K562 (cell line): ENCODE measurements around the gene SPTLC3. TPM values are rescaled to one million over a fixed set of nuclear protein-coding genes. Genes with fewer than 3 reads are reported as not detected.

Source experiments
- ATAC-seq: fragments of 200-7000 bp; cut with Tn5 transposase; 3 replicates; pipeline ENCODE4 v1.9.1; 2020; ENCODE audit warnings: moderate library complexity
- BruUV-seq: library from RNA; stranded (reverse); fragments of 400-500 nt; replicated peaks from 2 replicates; lab custom pipeline; 2021; lab: Mats Ljungman, UMichigan
- CTCF ChIA-PET: fragments of 300-600 bp; formaldehyde crosslinking; extraction: SDS; loops from one replicate; lab custom pipeline; 2021; ENCODE audit warnings: low intra/inter-chr PET ratio; lab: Yijun Ruan, JAX
- POLR2A ChIA-PET: fragments of 300-600, 350-650 bp; sonication (Branson Sonifier 250); formaldehyde crosslinking; extraction: SDS; loops from one replicate; lab custom pipeline; 2021; ENCODE audit warnings: antibody characterized with exemption, inconsistent platforms; lab: Yijun Ruan, JAX
- DNase-seq, 4 experiments: peaks; one replicate each; pipeline versions ENCODE4 v3.0.0 to v3.0.0-alpha.2; 2011 to 2018; ENCODE audit warnings: low spot score in 3 of 4, mixed read lengths in 3 of 4; ENCODE audit errors: extremely low read depth in 1 of 4
- FAIRE-seq: peaks from 2 replicates; lab custom pipeline; 2011; peaks lifted over from hg19 to GRCh38; lab: Jason Lieb, UNC
- H2AFZ ChIP-seq: 2 replicates; pipeline ENCODE4 v1.6.0; 2011; ENCODE audit warnings: low read depth, low read length, control low read depth, inconsistent platforms
- H3K27ac ChIP-seq: fragments of 200-600 bp; 3 replicates; pipeline ENCODE4 v1.8.0; 2011; ENCODE audit warnings: low read depth, mild to moderate bottlenecking, control low read depth, inconsistent platforms, low read length, moderate library complexity, mixed read lengths; ENCODE audit errors: extremely low read depth
- H3K27me3 ChIP-seq, 2 experiments: fragments of 300-600 bp in 1 of 2; 2 replicates in 1 of 2; 3 replicates in 1 of 2; pipeline versions ENCODE4 v1.6.0 to v1.8.0; 2011; ENCODE audit warnings: inconsistent platforms in 2 of 2, low read length in 2 of 2, mild to moderate bottlenecking in 1 of 2, mixed read lengths in 1 of 2, moderate library complexity in 1 of 2; ENCODE audit not compliant: control insufficient read depth in 2 of 2, insufficient read depth in 2 of 2
- H3K36me3 ChIP-seq: fragments of 300-600 bp; 3 replicates; pipeline ENCODE4 v1.8.0; 2011; ENCODE audit warnings: mild to moderate bottlenecking, low read length, inconsistent platforms; ENCODE audit not compliant: control insufficient read depth, insufficient read depth
- H3K4me1 ChIP-seq, 2 experiments: fragments of 200-600 bp in 1 of 2; replicated peaks in 1 of 2; 2 replicates in 1 of 2; 3 replicates in 1 of 2; pipeline versions ENCODE4 v1.5.1 to v1.8.0; 2011; ENCODE audit warnings: inconsistent platforms in 2 of 2, low read length in 2 of 2, mild to moderate bottlenecking in 1 of 2, mixed read lengths in 1 of 2, moderate library complexity in 1 of 2; ENCODE audit not compliant: control insufficient read depth in 2 of 2, insufficient read depth in 2 of 2
- H3K4me2 ChIP-seq: 2 replicates; pipeline ENCODE4 v1.6.1; 2011; ENCODE audit warnings: low read length, control low read depth, inconsistent platforms, mixed read lengths; ENCODE audit not compliant: insufficient read depth
- H3K4me3 ChIP-seq: fragments of 200-600 bp; sonication (generic), shearing (Covaris generic); 2 replicates; pipeline ENCODE4 v1.5.1; 2016; ENCODE audit warnings: control low read depth, inconsistent platforms
- H3K79me2 ChIP-seq: fragments of 200-600 bp; 3 replicates; pipeline ENCODE4 v1.8.0; 2011; ENCODE audit warnings: low read length, inconsistent platforms; ENCODE audit not compliant: control insufficient read depth, insufficient read depth
- H3K9ac ChIP-seq, 2 experiments: 2 replicates each; pipeline versions ENCODE4 v1.6.0 to v1.6.1; 2011; ENCODE audit warnings: low read depth in 2 of 2, low read length in 2 of 2, control low read depth in 1 of 2, inconsistent platforms in 1 of 2, mild to moderate bottlenecking in 1 of 2, mixed read lengths in 1 of 2; ENCODE audit not compliant: insufficient read depth in 1 of 2
- H3K9me1 ChIP-seq: one replicate; pipeline ENCODE4 v1.6.0; 2011; ENCODE audit warnings: inconsistent platforms, mild to moderate bottlenecking, low read length, moderate library complexity; ENCODE audit not compliant: control insufficient read depth, insufficient read depth
- H3K9me3 ChIP-seq: replicated peaks from 2 replicates; pipeline ENCODE4 v1.5.1; 2011; ENCODE audit warnings: low read depth, low read length, inconsistent platforms; ENCODE audit not compliant: control insufficient read depth, insufficient read depth
- H4K20me1 ChIP-seq: replicated peaks from 2 replicates; pipeline ENCODE4 v1.6.1; 2011; ENCODE audit warnings: low read length, inconsistent platforms, mixed read lengths; ENCODE audit not compliant: control insufficient read depth, insufficient read depth
- BRD4 ChIP-seq: fragments of 200-600 bp; sonication (generic); IDR thresholded peaks from 2 replicates; pipeline ENCODE4 v1.6.1; 2017; ENCODE audit warnings: inconsistent platforms
- CBX2 ChIP-seq: fragments of 200-600 bp; sonication (generic); IDR thresholded peaks from one replicate; pipeline ENCODE4 v1.6.1; 2012; ENCODE audit warnings: mild to moderate bottlenecking, low read length, inconsistent platforms; ENCODE audit not compliant: insufficient read depth, poor library complexity, severe bottlenecking
- CREB3 ChIP-seq: fragments of 450-650 bp; conservative IDR thresholded peaks from 2 replicates; pipeline ENCODE4 v1.6.1; 2016; ENCODE audit warnings: missing genetic modification characterization, low read depth, mild to moderate bottlenecking, missing compliant biosample characterization, moderate library complexity
- DLX4 ChIP-seq: fragments of 250-450 bp; sonication (Bioruptor Pico); IDR thresholded peaks from 2 replicates; pipeline ENCODE4 v1.6.1; 2021; ENCODE audit warnings: mild to moderate bottlenecking
- HNRNPL ChIP-seq: fragments of 200-400 bp; formaldehyde crosslinking; IDR thresholded peaks from 2 replicates; pipeline ENCODE4 v1.6.1; 2017; ENCODE audit warnings: low read depth, mild to moderate bottlenecking, low read length
- KDM5B ChIP-seq: fragments of 200-600 bp; sonication (generic); IDR thresholded peaks from 2 replicates; pipeline ENCODE4 v1.6.1; 2012; ENCODE audit warnings: low read depth, mild to moderate bottlenecking, moderate library complexity, low read length, control low read depth, inconsistent platforms; ENCODE audit not compliant: insufficient replicate concordance
- MAFF ChIP-seq: IDR thresholded peaks from 2 replicates; pipeline ENCODE4 v1.6.1; 2012; ENCODE audit warnings: low read length, improper control_type of control experiment
- MLX ChIP-seq, 2 experiments: fragments of 450-650 bp in 1 of 2; sonication (generic) in 1 of 2; formaldehyde crosslinking; conservative IDR thresholded peaks; 2 replicates each; pipeline versions ENCODE4 v1.4.0 to v1.8.1; 2020 to 2022; ENCODE audit warnings: mild to moderate bottlenecking in 1 of 2, missing genetic modification reagents in 1 of 2
- NCOR1 ChIP-seq: fragments of 450-650 bp; IDR thresholded peaks from 2 replicates; pipeline ENCODE4 v1.6.1; 2016; ENCODE audit warnings: mild to moderate bottlenecking, moderate library complexity
- PRMT5 ChIP-seq: sonication (generic); formaldehyde crosslinking; IDR thresholded peaks from 2 replicates; pipeline ENCODE4 v1.5.0; 2020; ENCODE audit warnings: missing genetic modification reagents
- SMAD3 ChIP-seq: fragments of 450-650 bp; formaldehyde crosslinking; conservative IDR thresholded peaks from 2 replicates; pipeline ENCODE4 v1.4.0; 2020; ENCODE audit warnings: mild to moderate bottlenecking
- TCF3 ChIP-seq: sonication (generic); formaldehyde crosslinking; IDR thresholded peaks from 2 replicates; pipeline ENCODE4 v1.4.0; 2020; ENCODE audit warnings: mild to moderate bottlenecking, missing genetic modification reagents
- XRCC5 ChIP-seq: fragments of 200-400 bp; formaldehyde crosslinking; IDR thresholded peaks from 2 replicates; pipeline ENCODE4 v1.6.1; 2017; ENCODE audit warnings: low read depth, mild to moderate bottlenecking, low read length
- ZBTB12 ChIP-seq: fragments of 250-450 bp; sonication (Bioruptor Pico); IDR thresholded peaks from 2 replicates; pipeline ENCODE4 v1.4.0; 2020
- ZBTB26 ChIP-seq: fragments of 450-650 bp; formaldehyde crosslinking; IDR thresholded peaks from 2 replicates; pipeline ENCODE4 v1.4.0; 2022; ENCODE audit warnings: missing genetic modification characterization
- ZFP36 ChIP-seq: fragments of 150-350 bp; IDR thresholded peaks from 2 replicates; pipeline ENCODE4 v1.6.1; 2018; ENCODE audit warnings: low read length, low read depth; ENCODE audit not compliant: partially characterized antibody
- ZNF232 ChIP-seq: sonication (generic); formaldehyde crosslinking; IDR thresholded peaks from 2 replicates; pipeline ENCODE4 v1.8.0; 2022; ENCODE audit warnings: mild to moderate bottlenecking, missing genetic modification reagents
- ZNF408 ChIP-seq: fragments of 250-450 bp; sonication (Bioruptor Pico); IDR thresholded peaks from 2 replicates; pipeline ENCODE4 v1.4.0; 2020; ENCODE audit warnings: low read depth, mild to moderate bottlenecking, moderate library complexity
- WGBS: fragments of 100-300 bp; shearing (Covaris generic); methylation state at CpG from one replicate; pipeline ENCODE4 v1.1.6; 2016; ENCODE audit warnings: low coverage, mixed read lengths; ENCODE audit not compliant: insufficient coverage; ENCODE audit errors: missing lambda C conversion rate; 5-methylcytosine and 5-hydroxymethylcytosine counted together
- in situ Hi-C: fragments of 300-500 bp; cut with MboI; formaldehyde crosslinking; loops from 4 replicates; pipeline ENCODE4 v1.15.0; 2018; ENCODE audit warnings: inconsistent platforms, mixed read lengths
- intact Hi-C: fragments of 100-400 bp; cut with micrococcal nuclease; formaldehyde crosslinking; loops from 2 replicates; pipeline ENCODE4 v1.14.2; 2022
- polyA plus RNA-seq, 8 experiments: library from polyadenylated mRNA; depleted of rRNA in 4 of 8; stranded (reverse) in 5 of 8; unstranded in 3 of 8; fragments of >200 nt; fragmentation: Nextera tagmentation in 2 of 8; fragmentation: Illumina TruSeq in 1 of 8; extraction: Ambion mirVana in 2 of 8; extraction: Trizol in 1 of 8; gene quantifications; 2 replicates each; pipeline versions ENCODE4 v1.2.1 to v1.2.3, GENCODE V29; 2011 to 2014; ENCODE audit warnings: inconsistent platforms in 1 of 8, missing spikeins in 1 of 8
- total RNA-seq, 7 experiments: library from RNA; depleted of rRNA in 6 of 7; stranded (reverse); fragments of >200 nt in 6 of 7; fragmentation: Illumina TruSeq in 2 of 7; extraction: Trizol in 2 of 7; gene quantifications; 2 replicates each; pipeline versions ENCODE4 v1.2.1 to v1.2.3, GENCODE V29; 2011 to 2021; ENCODE audit warnings: low replicate concordance in 1 of 7

SPTLC3 gene
- total and polyA plus RNA-seq, 9 of the 15 experiments (the other 6 are each of a cell fraction or from before 2014, with no cell fraction given), result not detected

- DNase-seq (no peak), ATAC-seq (no peak), FAIRE-seq (no peak)
- H2AFZ ChIP-seq, result no peak overlapping the region
- ChIA-PET POLR2A (interaction anchor here (0.5 kb wide), 1 partner anchor 939 kb away, joined by 3 read pairs; no protein-coding TSS in a partner anchor), CTCF (no interaction called here)
- H4K20me1 ChIP-seq, result no peaks in the 10 kb centered on the region
- in situ Hi-C loops (no loop called here), intact Hi-C loops (loop anchor here (10.0 kb wide), 1 partner anchor 177 kb away; no protein-coding TSS in a partner anchor)
- H3K9me1 ChIP-seq, result no peaks in the 10 kb centered on the region
- no peak overlapping the region for H3K9ac ChIP-seq
- no peak overlapping the region for H3K27ac ChIP-seq
- H3K36me3 ChIP-seq, result no peaks in the 10 kb centered on the region
- H3K4me2 ChIP-seq, result no peak overlapping the region
- 0% methylated on average over 5 of the region's 5 CpGs for WGBS
- no peaks in the 10 kb centered on the region for H3K9me3 ChIP-seq
- H3K27me3 ChIP-seq, result no peaks in the 10 kb centered on the region
- no peaks in the 10 kb centered on the region for H3K79me2 ChIP-seq
- no TSS peak for BruUV-seq
- H3K4me3 ChIP-seq, result no peak overlapping the region
- TF ChIP-seq NCOR1, result no peak
- TF ChIP-seq ZNF408 (CRISPR knock-in tag), result no peak
- TF ChIP-seq DLX4, result no peak
- no peak for TF ChIP-seq ZFP36
- no peak for TF ChIP-seq ZBTB26
- no peak for TF ChIP-seq XRCC5
- no peak for TF ChIP-seq ZNF232 (CRISPR knock-in tag)
- TF ChIP-seq SMAD3 (CRISPR knock-in tag), result no peak
- TF ChIP-seq KDM5B, result no peak
- TF ChIP-seq CBX2, result no peak
- TF ChIP-seq MAFF, result no peak
- no peak for TF ChIP-seq PRMT5 (CRISPR knock-in tag)
- no peak for TF ChIP-seq HNRNPL
- no peak for TF ChIP-seq MLX (CRISPR knock-in tag; conservative IDR thresholded peaks at IDR 0.05)
- no peak for TF ChIP-seq CREB3
- no peak for TF ChIP-seq TCF3 (CRISPR knock-in tag)
- TF ChIP-seq BRD4, result no peak
- TF ChIP-seq ZBTB12, result no peak
- H3K4me1 ChIP-seq, result no peaks in the 10 kb centered on the region
Measured at GRCh38 chr20:13101706-13102105, 92.9 kb downstream of the SPTLC3 start.
